ENCODE data around the gene GSKIP.

DNA sequence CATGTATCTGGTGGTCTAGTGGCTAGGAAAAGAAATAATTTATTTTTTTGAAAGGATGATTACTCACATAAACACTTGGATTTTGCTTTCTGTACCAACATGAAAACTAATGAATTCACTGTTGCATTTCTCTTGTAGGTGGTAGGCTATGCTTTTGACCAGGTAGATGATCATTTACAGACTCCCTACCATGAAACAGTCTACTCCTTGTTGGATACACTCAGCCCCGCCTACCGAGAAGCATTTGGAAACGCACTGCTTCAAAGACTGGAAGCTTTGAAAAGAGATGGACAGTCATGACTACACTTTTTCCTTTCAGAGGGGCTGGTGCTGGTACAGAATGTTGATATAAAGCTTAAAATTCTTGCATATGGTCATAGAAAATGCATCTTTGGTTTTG is 22.1 kb downstream of the GSKIP start:
- TF ChIP-seq POLR2A (IDR thresholded peaks at IDR 0.05) (no peak), CTCF (IDR thresholded peaks at IDR 0.05) (no peak), POLR2AphosphoS5 (IDR thresholded peaks at IDR 0.05) (no peak)

All from sigmoid colon (tissue), 4 donors.